ENCODE results near the gene MAD1L1. TPM values are rescaled to one million over a fixed set of nuclear protein-coding genes. Genes with fewer than 3 reads are reported as not detected.
A peak's percentile ranks its signal among the peaks of the same experiment; 100 is the strongest.

The MAD1L1 gene
- polyA plus RNA-seq, 1 experiment = 32.0 TPM

DNA sequence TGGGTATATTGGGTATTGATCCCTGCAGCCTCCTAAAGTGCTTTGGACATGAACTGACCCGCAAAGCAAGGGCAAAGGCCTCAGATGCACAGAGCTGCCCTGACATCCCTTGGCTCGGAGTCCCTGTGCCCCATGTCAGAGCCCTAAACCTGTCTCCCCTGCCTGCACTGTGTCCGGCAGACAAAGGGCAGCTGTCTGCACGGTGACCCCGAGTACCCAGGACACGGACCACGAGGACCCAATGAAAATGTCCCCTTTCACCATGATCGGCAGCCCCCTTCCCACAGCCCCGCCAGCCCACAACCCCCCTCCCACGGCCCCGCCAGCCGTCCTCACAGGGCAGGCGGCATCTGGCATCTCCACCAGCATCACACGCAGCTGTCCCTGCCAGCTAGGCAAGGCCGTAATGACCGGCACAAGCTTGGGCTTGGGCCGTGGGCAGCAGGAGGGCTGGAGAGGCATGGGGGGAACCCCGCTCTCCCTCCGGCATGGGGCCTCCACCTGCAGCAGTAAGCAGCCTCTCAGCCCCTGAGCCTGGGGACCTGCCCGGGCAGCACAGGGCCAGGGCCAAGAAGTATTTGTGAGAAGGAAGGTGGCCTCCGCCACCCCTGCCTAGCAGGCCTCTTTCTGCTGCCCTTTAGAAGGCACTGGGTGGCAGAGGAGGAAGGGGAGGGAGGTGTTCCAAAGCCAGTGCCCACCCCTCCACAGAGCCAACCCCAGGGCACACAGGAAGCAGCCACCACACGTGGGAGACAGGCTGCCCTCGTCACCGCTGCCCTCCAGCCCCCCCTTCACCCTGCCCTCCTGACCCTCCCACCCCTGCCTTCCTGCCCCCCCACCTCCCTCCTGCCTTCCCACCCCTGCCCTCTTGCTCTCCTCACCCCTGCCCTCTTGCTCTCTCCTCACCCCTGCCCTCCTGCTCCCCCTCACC, 19.4 kb upstream of the MAD1L1 start:
- CTCF ChIA-PET = no interaction called here
- H3K4me3 ChIP-seq (ENCODE audit: low read depth, low read length) = no peak overlapping the region
- TF ChIP-seq, protein P1, sequence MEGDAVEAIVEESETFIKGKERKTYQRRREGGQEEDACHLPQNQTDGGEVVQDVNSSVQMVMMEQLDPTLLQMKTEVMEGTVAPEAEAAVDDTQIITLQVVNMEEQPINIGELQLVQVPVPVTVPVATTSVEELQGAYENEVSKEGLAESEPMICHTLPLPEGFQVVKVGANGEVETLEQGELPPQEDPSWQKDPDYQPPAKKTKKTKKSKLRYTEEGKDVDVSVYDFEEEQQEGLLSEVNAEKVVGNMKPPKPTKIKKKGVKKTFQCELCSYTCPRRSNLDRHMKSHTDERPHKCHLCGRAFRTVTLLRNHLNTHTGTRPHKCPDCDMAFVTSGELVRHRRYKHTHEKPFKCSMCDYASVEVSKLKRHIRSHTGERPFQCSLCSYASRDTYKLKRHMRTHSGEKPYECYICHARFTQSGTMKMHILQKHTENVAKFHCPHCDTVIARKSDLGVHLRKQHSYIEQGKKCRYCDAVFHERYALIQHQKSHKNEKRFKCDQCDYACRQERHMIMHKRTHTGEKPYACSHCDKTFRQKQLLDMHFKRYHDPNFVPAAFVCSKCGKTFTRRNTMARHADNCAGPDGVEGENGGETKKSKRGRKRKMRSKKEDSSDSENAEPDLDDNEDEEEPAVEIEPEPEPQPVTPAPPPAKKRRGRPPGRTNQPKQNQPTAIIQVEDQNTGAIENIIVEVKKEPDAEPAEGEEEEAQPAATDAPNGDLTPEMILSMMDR (IDR thresholded peaks at IDR 0.05; ENCODE audit: insufficient read depth, low read depth, low read length) = no peak
- H3K27me3 ChIP-seq (ENCODE audit: control insufficient read depth, insufficient read depth, low read length) = no peaks in the 10 kb centered on the region
- peaks cover 14% of the 10 kb centered on the region for H3K36me3 ChIP-seq (ENCODE audit: control insufficient read depth, insufficient read depth, low read length)
- DNase-seq (ENCODE audit: low read depth) = no peak
- POLR2A ChIA-PET = no interaction called here

DNA sequence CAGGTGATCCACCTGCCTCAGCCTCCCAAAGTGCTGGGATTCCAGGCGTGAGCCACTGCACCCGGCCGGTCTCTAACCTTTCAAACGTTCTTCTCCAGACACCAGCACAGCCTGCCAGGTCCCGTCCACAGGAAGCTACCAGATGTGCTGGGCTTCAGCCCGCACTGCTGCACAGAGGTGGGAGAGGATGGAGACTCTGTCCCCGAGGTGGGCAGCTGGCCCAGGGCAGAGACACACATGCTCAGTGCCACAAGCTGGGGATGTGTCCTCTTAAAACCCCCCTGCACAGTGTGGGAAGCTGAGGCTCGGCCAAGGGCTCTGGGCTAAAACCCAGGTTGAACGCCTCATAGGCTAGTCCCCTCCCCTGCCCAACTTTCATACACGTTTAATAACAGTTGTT, 18.6 kb upstream of the MAD1L1 start:
- ChIA-PET POLR2A (no interaction called here), CTCF (interaction anchor here (0.9 kb wide), 1 partner anchor 96 kb away, joined by 3 read pairs; no protein-coding TSS in a partner anchor)
- TF ChIP-seq, protein P1 (IDR thresholded peaks at IDR 0.05; ENCODE audit: insufficient read depth, low read depth, low read length) = no peak
- H3K36me3 ChIP-seq (ENCODE audit: control insufficient read depth, insufficient read depth, low read length) = peaks cover 10% of the 10 kb centered on the region; the same call in 1 of the 2 replicates
- no peak overlapping the region for H3K4me3 ChIP-seq (ENCODE audit: low read depth, low read length)
- H3K27me3 ChIP-seq (ENCODE audit: control insufficient read depth, insufficient read depth, low read length) = no peaks in the 10 kb centered on the region
- DNase-seq (ENCODE audit: low read depth) = no peak

DNA sequence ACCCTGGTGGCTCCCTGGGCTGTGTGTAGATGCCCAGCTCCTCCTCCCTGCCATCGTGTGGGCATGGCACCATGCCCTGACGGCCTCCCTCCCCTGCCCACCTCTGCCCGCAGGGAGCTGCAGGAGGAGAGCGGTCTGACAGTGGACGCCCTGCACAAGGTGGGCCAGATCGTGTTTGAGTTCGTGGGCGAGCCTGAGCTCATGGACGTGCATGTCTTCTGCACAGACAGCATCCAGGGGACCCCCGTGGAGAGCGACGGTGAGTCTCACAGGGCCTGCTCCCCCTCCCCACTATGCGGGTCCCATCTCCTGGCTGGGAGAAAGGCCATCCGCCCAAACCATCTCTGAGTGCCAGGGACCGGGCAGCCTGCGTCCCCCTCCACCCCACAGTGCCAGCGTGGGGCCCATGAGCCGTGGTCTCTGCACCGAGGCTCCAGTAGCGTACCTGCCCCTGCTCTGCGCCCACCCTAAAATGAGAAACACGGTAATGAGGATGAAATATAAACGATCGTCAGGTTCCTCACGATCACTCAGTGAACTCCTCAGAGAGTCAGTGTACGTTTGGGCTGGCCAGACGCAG, 17.1 kb upstream of the MAD1L1 start:
- ChIA-PET POLR2A (no interaction called here), CTCF (interaction anchor here (2.4 to 2.6 kb wide), 3 partner anchors 11 to 98 kb away, joined by 9 to 24 read pairs (median 11); no protein-coding TSS in a partner anchor)
- TF ChIP-seq, protein P1 (IDR thresholded peaks at IDR 0.05; ENCODE audit: insufficient read depth, low read depth, low read length) = no peak
- peaks cover 6% of the 10 kb centered on the region; the same call in 1 of the 2 replicates for H3K36me3 ChIP-seq (ENCODE audit: control insufficient read depth, insufficient read depth, low read length)
- H3K27me3 ChIP-seq (ENCODE audit: control insufficient read depth, insufficient read depth, low read length) = no peaks in the 10 kb centered on the region
- no peak overlapping the region for H3K4me3 ChIP-seq (ENCODE audit: low read depth, low read length)
- no peak for DNase-seq (ENCODE audit: low read depth)

DNA sequence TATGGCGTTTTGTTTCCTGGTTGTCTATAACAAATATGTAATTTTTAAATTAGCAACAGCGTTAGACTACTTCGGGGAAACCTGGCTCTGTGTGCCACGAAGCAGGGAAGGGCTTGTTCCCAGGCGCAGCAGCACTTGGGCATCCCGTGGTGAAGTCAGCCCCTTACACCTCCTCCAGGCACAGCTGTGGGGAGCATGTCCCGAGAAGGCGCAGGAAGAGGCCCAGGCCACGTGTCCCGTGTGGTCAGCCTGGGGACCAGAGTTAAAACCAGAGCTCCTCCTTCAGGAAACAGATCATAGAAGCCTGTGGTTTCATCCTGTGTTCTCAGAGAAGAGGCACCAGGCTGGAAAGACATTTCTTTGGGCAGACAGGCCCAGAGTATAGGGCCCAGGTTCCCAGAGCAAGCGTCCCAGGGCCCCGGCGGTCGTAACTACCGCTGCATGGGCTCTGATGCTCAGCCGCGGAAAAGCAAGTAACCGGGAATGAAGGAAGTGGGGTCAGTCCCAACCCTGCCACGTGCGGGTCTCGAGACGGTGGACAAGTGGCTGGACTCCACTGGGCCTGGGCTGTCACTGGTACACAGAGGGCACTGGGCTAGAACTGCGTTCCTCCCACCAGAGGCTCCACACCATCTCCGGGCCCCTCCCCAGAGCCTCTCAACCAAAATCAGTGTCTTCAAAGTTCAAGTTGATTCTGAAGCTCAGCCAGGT, 16.4 kb upstream of the MAD1L1 start:
- POLR2A ChIA-PET = interaction anchor here (0.6 to 1.1 kb wide), 3 partner anchors 12 to 151 kb away, joined by 3 read pairs; no protein-coding TSS in a partner anchor
- H3K4me3 ChIP-seq (ENCODE audit: low read depth, low read length) = no peak overlapping the region
- CTCF ChIA-PET = interaction anchor here (2.4 to 2.6 kb wide), 3 partner anchors 12 to 99 kb away, joined by 9 to 24 read pairs (median 11); no protein-coding TSS in a partner anchor
- peaks cover 4% of the 10 kb centered on the region; the same call in 1 of the 2 replicates for H3K36me3 ChIP-seq (ENCODE audit: control insufficient read depth, insufficient read depth, low read length)
- DNase-seq (ENCODE audit: low read depth) = peak; percentile 89
- TF ChIP-seq, protein P1 (IDR thresholded peaks at IDR 0.05; ENCODE audit: insufficient read depth, low read depth, low read length) = no peak; the same call in 1 of the 2 replicates
- H3K27me3 ChIP-seq (ENCODE audit: control insufficient read depth, insufficient read depth, low read length) = no peaks in the 10 kb centered on the region
